ENCODE data around the gene PDE7B.

DNA sequence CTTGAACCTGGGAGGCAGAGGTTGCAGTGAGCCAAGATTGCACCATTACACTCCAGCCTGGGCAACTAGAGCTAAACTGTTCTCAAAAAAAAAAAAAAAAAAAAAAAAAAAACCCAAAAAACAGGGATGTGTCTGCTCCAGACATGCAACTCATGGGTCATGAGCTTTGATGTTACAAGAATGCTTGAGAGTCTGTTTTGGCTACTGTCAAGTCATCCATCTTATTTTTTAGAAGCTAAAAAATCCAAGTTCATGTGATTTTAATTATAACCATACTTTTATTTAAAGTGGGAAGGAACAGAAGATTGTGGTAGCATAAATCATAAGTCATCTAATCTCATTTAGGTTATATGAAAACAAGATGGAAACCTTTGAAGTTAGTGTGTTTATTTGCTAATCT is 120.6 kb downstream of the PDE7B start:
- no peak for TF ChIP-seq CTCF (IDR thresholded peaks at IDR 0.05; ENCODE audit: low read length)
- TF ChIP-seq EZH2 (IDR thresholded peaks at IDR 0.05; ENCODE audit: borderline replicate concordance, low read length), result no peak

Measured in OCI-LY1 (cell line).